GM12873 (cell line): ENCODE measurements around the gene GRIN2C.

Experiments used
- TF ChIP-seq, protein P1 (sequence below): IDR thresholded peaks from 2 replicates; pipeline ENCODE4 v1.5.1; 2012; ENCODE audit warnings: low read depth, mild to moderate bottlenecking, moderate library complexity, low read length, control low read depth; ENCODE audit not compliant: insufficient read depth; ENCODE audit errors: missing control alignments

Gene GRIN2C

DNA sequence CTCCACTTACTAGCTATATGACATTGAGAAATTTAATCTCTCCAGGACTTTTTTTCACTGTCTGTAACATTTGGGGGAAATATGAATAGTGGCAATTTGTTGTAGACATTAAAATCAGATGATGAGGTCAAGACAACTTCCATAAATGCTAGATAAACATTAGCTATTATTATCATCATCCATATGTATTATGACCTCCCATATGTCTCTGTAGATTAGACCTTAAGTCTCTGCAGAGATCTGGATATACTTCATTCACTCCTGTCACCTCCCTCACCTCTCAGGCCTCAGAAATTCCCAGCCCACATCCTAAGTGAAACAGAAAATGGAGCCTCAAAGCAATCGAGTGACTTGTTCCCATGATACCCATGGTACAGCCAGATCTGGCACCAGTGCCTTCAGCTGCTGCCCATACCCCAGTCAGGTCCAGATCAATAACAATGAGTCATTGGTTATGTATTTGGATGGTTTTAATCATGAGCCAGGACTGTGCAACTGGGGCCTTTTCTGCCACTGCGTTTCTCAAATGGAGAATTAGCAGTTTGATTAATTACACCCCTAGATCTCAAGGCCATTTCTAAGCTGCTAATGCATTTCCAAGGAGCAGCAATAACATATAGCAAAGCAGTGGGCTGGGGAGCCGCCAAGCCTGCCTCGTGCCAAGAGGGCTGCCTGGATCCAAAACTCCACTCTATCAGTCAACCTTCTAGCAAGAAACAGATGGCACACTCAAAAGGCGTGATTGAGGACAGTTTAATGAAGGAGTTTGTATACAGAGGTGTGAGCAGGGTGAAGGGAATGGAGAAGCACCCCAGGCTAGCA is 15.7 kb upstream of the GRIN2C start:
- TF ChIP-seq, protein P1, sequence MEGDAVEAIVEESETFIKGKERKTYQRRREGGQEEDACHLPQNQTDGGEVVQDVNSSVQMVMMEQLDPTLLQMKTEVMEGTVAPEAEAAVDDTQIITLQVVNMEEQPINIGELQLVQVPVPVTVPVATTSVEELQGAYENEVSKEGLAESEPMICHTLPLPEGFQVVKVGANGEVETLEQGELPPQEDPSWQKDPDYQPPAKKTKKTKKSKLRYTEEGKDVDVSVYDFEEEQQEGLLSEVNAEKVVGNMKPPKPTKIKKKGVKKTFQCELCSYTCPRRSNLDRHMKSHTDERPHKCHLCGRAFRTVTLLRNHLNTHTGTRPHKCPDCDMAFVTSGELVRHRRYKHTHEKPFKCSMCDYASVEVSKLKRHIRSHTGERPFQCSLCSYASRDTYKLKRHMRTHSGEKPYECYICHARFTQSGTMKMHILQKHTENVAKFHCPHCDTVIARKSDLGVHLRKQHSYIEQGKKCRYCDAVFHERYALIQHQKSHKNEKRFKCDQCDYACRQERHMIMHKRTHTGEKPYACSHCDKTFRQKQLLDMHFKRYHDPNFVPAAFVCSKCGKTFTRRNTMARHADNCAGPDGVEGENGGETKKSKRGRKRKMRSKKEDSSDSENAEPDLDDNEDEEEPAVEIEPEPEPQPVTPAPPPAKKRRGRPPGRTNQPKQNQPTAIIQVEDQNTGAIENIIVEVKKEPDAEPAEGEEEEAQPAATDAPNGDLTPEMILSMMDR: no peak

GRCh38 chr17:74874615-74875037 is 14.9 kb upstream of the GRIN2C start:
- TF ChIP-seq, protein P1: no peak

GRCh38 chr17:74873874-74874614 is 14.4 kb upstream of the GRIN2C start:
- TF ChIP-seq, protein P1: no peak

GRCh38 chr17:74873037-74873873 is 13.6 kb upstream of the GRIN2C start:
- TF ChIP-seq, protein P1: no peak

- TF ChIP-seq, protein P1: no peak
These were observed 12.8 kb upstream of the GRIN2C start, which contains the start of gene FDXR for GRCh38 chr17:74872313-74873036. Gene FDXR, minus strand, starts transcription at chr17:74872994. Its CDS starts 50 bp downstream, at chr17:74872944.

DNA sequence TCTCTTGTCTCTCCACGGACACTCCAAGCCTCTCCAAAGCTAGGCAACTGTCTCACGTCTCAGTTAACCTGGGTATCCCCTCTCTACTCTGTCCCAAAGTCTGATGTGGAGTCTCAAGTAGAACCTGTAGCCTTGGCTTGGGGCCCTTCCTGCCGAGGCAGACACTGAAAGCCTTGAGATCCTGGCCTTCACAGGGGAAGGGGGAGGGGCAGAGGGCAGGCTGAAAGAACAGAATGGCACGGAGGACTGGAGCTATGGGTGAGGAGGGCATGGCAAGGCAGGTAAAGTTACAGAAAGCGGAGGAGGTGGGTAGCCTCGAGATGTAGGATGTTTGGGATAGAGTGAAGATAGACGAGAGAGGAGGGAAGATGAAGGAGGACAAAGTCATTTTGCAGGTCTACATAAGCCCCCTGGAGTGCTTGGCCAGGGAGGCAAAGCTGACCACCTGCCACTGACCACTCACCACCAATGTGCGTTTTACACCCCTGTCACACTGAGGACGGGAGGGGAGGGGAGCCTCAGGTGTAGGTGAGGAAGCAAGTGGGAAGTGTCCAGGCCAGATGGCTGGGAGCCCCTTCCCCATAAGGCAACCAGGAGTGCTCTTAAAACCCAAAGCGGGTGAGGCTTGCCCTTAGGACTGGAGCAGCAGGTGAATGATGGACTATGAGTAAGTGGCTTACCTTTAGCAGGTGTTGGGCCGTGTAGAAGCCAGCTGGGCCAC is 11.8 kb upstream of the GRIN2C start:
- TF ChIP-seq, protein P1: no peak
